22Rv1 (cell line): ENCODE data around the gene PPP2R1B.

Experiments used
- CTCF ChIP-seq: fragments of 450-650 bp; IDR thresholded peaks from 2 replicates; pipeline ENCODE4 v1.5.1; 2017; ENCODE audit warnings: mild to moderate bottlenecking
- ZFX ChIP-seq: fragments of 450-650 bp; IDR thresholded peaks from 2 replicates; pipeline ENCODE4 v1.6.1; 2017; ENCODE audit warnings: antibody characterized with exemption, borderline replicate concordance

- no peak for TF ChIP-seq CTCF
- no peak for TF ChIP-seq ZFX
Measured at GRCh38 chr11:111718436-111718835, 47.8 kb downstream of the PPP2R1B start.
